PC-3 (cell line): ENCODE measurements around the gene TPRX1.

Source experiments
- EZH2 ChIP-seq: fragments of 300-600 bp; sonication (generic); IDR thresholded peaks from one replicate; pipeline ENCODE4 v1.6.1; 2017; ENCODE audit warnings: antibody characterized with exemption, mild to moderate bottlenecking, low read length; ENCODE audit not compliant: unreplicated experiment
- TF ChIP-seq, protein P1 (sequence below): fragments of 300-600 bp; sonication (generic); conservative IDR thresholded peaks from 2 replicates; pipeline ENCODE4 v1.5.1; 2017; ENCODE audit warnings: antibody characterized with exemption, low read depth, mild to moderate bottlenecking, low read length

DNA sequence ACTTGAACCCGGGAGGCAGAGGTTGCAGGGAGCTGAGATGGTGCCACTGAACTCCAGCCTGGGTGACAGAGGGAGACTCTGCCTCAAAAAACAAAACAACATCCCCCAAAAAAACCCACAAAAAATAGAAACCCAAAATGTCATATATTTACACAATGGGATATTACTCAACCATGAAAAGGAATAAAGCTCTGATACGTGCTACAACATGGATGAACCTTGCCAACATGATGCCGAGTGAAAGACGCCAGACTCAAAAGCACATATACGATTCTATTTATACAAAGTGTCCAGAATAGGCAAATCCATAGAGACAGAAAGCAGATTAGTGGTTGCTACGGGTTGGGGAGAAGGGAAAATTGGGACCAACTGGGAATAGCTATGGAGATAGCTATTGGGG lies 2.1 kb upstream of the TPRX1 start:
- TF ChIP-seq, protein P1, sequence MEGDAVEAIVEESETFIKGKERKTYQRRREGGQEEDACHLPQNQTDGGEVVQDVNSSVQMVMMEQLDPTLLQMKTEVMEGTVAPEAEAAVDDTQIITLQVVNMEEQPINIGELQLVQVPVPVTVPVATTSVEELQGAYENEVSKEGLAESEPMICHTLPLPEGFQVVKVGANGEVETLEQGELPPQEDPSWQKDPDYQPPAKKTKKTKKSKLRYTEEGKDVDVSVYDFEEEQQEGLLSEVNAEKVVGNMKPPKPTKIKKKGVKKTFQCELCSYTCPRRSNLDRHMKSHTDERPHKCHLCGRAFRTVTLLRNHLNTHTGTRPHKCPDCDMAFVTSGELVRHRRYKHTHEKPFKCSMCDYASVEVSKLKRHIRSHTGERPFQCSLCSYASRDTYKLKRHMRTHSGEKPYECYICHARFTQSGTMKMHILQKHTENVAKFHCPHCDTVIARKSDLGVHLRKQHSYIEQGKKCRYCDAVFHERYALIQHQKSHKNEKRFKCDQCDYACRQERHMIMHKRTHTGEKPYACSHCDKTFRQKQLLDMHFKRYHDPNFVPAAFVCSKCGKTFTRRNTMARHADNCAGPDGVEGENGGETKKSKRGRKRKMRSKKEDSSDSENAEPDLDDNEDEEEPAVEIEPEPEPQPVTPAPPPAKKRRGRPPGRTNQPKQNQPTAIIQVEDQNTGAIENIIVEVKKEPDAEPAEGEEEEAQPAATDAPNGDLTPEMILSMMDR: no peak
- no peak for TF ChIP-seq EZH2
